Measurements from ENCODE around the gene LRCOL1. TPM values are rescaled to one million over a fixed set of nuclear protein-coding genes. Genes with fewer than 3 reads are reported as not detected.

The LRCOL1 gene
- total RNA-seq, 1 experiment from 2014 or later = 0.24 TPM

DNA sequence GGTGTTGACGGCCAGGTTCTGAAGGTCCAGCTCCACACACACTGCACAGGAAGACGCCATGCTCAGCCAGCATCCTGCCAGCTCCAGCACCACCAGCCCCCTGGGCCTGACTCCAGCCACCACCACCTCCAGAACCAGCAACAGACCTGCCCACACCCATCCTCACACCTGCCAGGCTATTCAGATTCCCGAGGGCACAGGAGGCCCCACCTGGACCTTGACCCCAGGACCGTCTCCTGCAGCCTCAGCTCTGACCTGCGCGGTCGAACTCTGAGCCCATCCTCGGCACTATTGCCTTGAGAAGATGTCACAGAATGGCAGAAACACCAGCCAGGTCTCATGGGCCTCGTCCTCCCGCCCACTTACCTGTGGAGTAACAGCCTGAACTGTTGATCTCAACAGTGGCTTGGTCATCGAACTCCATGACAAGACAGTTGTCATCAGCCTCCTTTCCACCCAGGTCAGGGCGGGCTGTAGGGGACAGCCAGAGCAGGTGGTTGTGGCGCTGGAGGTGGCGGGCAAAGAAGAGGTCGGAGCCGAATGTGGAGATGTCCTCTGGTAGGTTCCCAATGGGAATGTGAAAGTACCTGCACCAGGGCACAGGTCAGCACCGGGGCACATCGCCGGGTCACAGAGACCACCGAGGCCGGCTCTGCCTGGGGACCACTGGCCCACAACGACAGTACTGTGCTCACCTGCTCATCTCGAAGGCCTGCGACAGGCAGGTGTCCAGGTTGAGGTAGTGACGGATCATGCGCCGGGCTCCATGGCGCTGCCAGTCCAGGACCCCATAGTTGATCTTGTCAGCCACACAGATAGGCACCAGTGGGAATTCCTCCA lies 31.6 kb upstream of the LRCOL1 start:
- Mint-ChIP-seq H3K4me1 (no peaks in the 10 kb centered on the region), H3K4me3 (no peak overlapping the region), H3K27me3 (ENCODE audit: low read depth) (no peaks in the 10 kb centered on the region), H3K27ac (no peak overlapping the region), H3K36me3 (peaks cover 58% of the 10 kb centered on the region), H3K9me3 (no peaks in the 10 kb centered on the region)
- TF ChIP-seq GTF2I (CRISPR knock-in tag; conservative IDR thresholded peaks at IDR 0.05) = no peak
- TF ChIP-seq, protein P1, sequence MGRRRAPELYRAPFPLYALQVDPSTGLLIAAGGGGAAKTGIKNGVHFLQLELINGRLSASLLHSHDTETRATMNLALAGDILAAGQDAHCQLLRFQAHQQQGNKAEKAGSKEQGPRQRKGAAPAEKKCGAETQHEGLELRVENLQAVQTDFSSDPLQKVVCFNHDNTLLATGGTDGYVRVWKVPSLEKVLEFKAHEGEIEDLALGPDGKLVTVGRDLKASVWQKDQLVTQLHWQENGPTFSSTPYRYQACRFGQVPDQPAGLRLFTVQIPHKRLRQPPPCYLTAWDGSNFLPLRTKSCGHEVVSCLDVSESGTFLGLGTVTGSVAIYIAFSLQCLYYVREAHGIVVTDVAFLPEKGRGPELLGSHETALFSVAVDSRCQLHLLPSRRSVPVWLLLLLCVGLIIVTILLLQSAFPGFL (CRISPR knock-in tag; IDR thresholded peaks at IDR 0.05; ENCODE audit: borderline replicate concordance) = no peak
- no peak for TF ChIP-seq ATF1 (CRISPR knock-in tag; IDR thresholded peaks at IDR 0.05)
- no peak for TF ChIP-seq NFE2L1 (CRISPR knock-in tag; IDR thresholded peaks at IDR 0.05)
- TF ChIP-seq TEAD1 (CRISPR knock-in tag; IDR thresholded peaks at IDR 0.05) = no peak
- TF ChIP-seq, protein P2, sequence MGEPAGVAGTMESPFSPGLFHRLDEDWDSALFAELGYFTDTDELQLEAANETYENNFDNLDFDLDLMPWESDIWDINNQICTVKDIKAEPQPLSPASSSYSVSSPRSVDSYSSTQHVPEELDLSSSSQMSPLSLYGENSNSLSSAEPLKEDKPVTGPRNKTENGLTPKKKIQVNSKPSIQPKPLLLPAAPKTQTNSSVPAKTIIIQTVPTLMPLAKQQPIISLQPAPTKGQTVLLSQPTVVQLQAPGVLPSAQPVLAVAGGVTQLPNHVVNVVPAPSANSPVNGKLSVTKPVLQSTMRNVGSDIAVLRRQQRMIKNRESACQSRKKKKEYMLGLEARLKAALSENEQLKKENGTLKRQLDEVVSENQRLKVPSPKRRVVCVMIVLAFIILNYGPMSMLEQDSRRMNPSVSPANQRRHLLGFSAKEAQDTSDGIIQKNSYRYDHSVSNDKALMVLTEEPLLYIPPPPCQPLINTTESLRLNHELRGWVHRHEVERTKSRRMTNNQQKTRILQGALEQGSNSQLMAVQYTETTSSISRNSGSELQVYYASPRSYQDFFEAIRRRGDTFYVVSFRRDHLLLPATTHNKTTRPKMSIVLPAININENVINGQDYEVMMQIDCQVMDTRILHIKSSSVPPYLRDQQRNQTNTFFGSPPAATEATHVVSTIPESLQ (CRISPR knock-in tag; IDR thresholded peaks at IDR 0.05) = no peak
- TF ChIP-seq SMAD4 (CRISPR knock-in tag; IDR thresholded peaks at IDR 0.05) = no peak
- TF ChIP-seq FOXK1 (CRISPR knock-in tag; IDR thresholded peaks at IDR 0.05) = no peak
- no peak for TF ChIP-seq JUN (CRISPR knock-in tag; IDR thresholded peaks at IDR 0.05)
- no peak for TF ChIP-seq SOX15 (CRISPR knock-in tag; IDR thresholded peaks at IDR 0.05)
- TF ChIP-seq, protein P3, sequence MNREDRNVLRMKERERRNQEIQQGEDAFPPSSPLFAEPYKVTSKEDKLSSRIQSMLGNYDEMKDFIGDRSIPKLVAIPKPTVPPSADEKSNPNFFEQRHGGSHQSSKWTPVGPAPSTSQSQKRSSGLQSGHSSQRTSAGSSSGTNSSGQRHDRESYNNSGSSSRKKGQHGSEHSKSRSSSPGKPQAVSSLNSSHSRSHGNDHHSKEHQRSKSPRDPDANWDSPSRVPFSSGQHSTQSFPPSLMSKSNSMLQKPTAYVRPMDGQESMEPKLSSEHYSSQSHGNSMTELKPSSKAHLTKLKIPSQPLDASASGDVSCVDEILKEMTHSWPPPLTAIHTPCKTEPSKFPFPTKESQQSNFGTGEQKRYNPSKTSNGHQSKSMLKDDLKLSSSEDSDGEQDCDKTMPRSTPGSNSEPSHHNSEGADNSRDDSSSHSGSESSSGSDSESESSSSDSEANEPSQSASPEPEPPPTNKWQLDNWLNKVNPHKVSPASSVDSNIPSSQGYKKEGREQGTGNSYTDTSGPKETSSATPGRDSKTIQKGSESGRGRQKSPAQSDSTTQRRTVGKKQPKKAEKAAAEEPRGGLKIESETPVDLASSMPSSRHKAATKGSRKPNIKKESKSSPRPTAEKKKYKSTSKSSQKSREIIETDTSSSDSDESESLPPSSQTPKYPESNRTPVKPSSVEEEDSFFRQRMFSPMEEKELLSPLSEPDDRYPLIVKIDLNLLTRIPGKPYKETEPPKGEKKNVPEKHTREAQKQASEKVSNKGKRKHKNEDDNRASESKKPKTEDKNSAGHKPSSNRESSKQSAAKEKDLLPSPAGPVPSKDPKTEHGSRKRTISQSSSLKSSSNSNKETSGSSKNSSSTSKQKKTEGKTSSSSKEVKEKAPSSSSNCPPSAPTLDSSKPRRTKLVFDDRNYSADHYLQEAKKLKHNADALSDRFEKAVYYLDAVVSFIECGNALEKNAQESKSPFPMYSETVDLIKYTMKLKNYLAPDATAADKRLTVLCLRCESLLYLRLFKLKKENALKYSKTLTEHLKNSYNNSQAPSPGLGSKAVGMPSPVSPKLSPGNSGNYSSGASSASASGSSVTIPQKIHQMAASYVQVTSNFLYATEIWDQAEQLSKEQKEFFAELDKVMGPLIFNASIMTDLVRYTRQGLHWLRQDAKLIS (CRISPR knock-in tag; IDR thresholded peaks at IDR 0.05; ENCODE audit: borderline replicate concordance) = no peak
- no peak for TF ChIP-seq ETV6 (CRISPR knock-in tag; IDR thresholded peaks at IDR 0.05)
- TF ChIP-seq NR2C2 (CRISPR knock-in tag; IDR thresholded peaks at IDR 0.05) = no peak
- TF ChIP-seq CREB1 (CRISPR knock-in tag; IDR thresholded peaks at IDR 0.05) = no peak
- no peak for TF ChIP-seq FOXJ3 (CRISPR knock-in tag; IDR thresholded peaks at IDR 0.05; ENCODE audit: borderline replicate concordance)
- DNase-seq (ENCODE audit: low spot score) (no peak), ATAC-seq (no peak)
- ChIA-PET CTCF (no interaction called here), POLR2A (no interaction called here)

DNA sequence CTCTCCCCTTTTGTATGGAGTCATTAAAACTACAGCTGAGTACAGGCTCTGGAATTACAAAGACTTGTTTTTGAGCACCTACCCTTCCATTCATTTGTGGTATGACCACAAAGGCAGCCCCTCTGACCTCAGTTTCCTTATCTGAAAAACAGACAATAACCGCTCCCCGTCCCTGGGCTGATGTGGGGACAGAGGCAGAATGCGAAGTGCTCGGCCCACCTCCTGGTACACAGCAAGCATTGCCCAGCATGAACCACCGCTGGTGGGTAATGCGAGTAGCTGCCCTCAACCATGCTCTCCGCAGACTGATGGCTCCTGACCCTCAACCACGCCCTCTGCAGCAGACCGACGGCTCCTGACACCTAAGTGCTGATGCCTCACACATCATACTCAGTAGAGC lies 30.6 kb upstream of the LRCOL1 start:
- Mint-ChIP-seq H3K27ac (no peak overlapping the region), H3K9me3 (no peaks in the 10 kb centered on the region), H3K4me1 (no peaks in the 10 kb centered on the region), H3K36me3 (peaks cover 60% of the 10 kb centered on the region), H3K4me3 (no peak overlapping the region), H3K27me3 (ENCODE audit: low read depth) (no peaks in the 10 kb centered on the region)
- POLR2A ChIA-PET = no interaction called here
- no peak for DNase-seq (ENCODE audit: low spot score)
- CTCF ChIA-PET = no interaction called here
- no peak for TF ChIP-seq NFYB (CRISPR knock-in tag; conservative IDR thresholded peaks at IDR 0.05; ENCODE audit: low read depth)
- TF ChIP-seq SP1 (CRISPR knock-in tag; conservative IDR thresholded peaks at IDR 0.05) = no peak
- TF ChIP-seq, protein P4, sequence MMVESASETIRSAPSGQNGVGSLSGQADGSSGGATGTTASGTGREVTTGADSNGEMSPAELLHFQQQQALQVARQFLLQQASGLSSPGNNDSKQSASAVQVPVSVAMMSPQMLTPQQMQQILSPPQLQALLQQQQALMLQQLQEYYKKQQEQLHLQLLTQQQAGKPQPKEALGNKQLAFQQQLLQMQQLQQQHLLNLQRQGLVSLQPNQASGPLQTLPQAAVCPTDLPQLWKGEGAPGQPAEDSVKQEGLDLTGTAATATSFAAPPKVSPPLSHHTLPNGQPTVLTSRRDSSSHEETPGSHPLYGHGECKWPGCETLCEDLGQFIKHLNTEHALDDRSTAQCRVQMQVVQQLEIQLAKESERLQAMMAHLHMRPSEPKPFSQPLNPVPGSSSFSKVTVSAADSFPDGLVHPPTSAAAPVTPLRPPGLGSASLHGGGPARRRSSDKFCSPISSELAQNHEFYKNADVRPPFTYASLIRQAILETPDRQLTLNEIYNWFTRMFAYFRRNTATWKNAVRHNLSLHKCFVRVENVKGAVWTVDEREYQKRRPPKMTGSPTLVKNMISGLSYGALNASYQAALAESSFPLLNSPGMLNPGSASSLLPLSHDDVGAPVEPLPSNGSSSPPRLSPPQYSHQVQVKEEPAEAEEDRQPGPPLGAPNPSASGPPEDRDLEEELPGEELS (CRISPR knock-in tag; IDR thresholded peaks at IDR 0.05) = no peak
- TF ChIP-seq, protein P5, sequence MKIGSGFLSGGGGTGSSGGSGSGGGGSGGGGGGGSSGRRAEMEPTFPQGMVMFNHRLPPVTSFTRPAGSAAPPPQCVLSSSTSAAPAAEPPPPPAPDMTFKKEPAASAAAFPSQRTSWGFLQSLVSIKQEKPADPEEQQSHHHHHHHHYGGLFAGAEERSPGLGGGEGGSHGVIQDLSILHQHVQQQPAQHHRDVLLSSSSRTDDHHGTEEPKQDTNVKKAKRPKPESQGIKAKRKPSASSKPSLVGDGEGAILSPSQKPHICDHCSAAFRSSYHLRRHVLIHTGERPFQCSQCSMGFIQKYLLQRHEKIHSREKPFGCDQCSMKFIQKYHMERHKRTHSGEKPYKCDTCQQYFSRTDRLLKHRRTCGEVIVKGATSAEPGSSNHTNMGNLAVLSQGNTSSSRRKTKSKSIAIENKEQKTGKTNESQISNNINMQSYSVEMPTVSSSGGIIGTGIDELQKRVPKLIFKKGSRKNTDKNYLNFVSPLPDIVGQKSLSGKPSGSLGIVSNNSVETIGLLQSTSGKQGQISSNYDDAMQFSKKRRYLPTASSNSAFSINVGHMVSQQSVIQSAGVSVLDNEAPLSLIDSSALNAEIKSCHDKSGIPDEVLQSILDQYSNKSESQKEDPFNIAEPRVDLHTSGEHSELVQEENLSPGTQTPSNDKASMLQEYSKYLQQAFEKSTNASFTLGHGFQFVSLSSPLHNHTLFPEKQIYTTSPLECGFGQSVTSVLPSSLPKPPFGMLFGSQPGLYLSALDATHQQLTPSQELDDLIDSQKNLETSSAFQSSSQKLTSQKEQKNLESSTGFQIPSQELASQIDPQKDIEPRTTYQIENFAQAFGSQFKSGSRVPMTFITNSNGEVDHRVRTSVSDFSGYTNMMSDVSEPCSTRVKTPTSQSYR (CRISPR knock-in tag; IDR thresholded peaks at IDR 0.05) = no peak
- no peak for ATAC-seq
